ENCODE measurements around the gene AKR1C8.
A peak's percentile ranks its signal among the peaks of the same experiment; 100 is the strongest.
"Not testable (repeated sequence)": the region's sequence is repeated elsewhere in the genome, so short reads cannot be mapped to it uniquely, and the experiment has no call there.

AKR1C8 gene

DNA sequence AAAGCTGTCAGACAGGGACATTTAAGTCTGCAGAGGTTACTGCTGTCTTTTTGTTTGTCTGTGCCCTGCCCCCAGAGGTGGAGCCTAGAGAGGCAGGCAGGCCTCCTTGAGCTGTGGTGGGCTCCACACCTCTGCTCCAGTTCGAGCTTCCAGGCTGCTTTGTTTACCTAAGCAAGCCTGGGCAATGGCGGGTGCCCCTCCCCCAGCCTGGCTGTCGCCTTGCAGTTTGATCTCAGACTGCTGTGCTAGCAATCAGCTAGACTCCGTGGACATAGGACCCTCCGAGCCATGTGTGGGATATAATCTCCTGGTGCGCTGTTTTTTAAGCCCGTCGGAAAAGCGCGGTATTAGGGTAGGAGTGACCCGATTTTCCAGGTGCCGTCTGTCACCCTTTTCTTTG lies 4.4 kb downstream of the AKR1C8 start:
- in situ Hi-C loops (cut with MboI; ENCODE audit: low pct_unique_long_range_greater_than_20kb, low sequenced_read_pairs); DNase-seq: not testable (repeated sequence)

- DNase-seq; in situ Hi-C loops (cut with MboI; ENCODE audit: low pct_unique_long_range_greater_than_20kb, low sequenced_read_pairs): not testable (repeated sequence)
Measured at GRCh38 chr10:5175581-5175980, 9.4 kb downstream of the AKR1C8 start.

- DNase-seq: no peak
- in situ Hi-C loops (cut with MboI; ENCODE audit: low pct_unique_long_range_greater_than_20kb, low sequenced_read_pairs): no loop called here
Measured at GRCh38 chr10:5168897-5169420, 16.0 kb downstream of the AKR1C8 start.

DNA sequence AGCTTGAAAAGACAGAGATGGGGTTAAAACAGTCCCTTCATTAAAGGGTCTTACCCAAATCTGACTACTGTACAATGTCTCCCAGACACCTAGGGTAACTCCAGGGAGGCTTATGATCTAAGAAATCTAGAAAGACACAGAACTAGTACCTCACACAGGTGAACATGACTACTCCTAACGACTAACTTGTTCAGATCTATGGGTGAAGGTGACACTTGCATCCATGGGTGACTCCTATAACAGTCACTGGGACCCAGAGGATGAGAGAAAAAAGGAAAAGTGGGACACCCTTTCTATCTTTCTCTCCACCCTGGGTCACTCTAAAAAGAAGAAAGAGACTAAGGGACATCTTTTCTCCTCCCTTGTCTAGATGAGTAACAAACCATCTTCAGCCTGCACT lies 19.2 kb downstream of the AKR1C8 start:
- DNase-seq: peak; percentile 15
- in situ Hi-C loops (cut with MboI; ENCODE audit: low pct_unique_long_range_greater_than_20kb, low sequenced_read_pairs): no loop called here

DNA sequence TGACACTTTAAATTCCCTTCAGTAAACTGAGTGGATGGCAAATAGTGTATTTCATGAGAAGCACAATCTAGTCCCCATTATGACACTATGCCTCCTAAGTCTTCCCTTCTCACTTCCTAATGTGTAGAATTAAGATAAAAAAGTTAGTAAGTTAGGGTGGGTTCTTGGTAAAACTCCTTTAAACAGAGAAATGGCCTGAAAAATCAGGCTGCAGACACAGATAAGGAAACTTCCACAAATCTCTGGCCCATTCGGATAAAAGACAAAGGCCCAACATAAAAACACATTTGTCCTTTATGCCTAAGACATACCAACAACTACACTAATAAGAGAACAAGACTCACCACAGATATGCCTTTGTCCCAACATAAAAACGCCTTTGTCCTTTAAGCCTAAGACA lies 21.5 kb downstream of the AKR1C8 start:
- no peak for DNase-seq
- in situ Hi-C loops (cut with MboI; ENCODE audit: low pct_unique_long_range_greater_than_20kb, low sequenced_read_pairs): no loop called here

- DNase-seq: no peak
- in situ Hi-C loops (cut with MboI; ENCODE audit: low pct_unique_long_range_greater_than_20kb, low sequenced_read_pairs): no loop called here
Measured at GRCh38 chr10:5159126-5159525, 25.8 kb downstream of the AKR1C8 start.

GRCh38 chr10:5157501-5157900 lies 27.4 kb downstream of the AKR1C8 start:
- DNase-seq: no peak
- in situ Hi-C loops (cut with MboI; ENCODE audit: low pct_unique_long_range_greater_than_20kb, low sequenced_read_pairs): no loop called here

GRCh38 chr10:5155951-5156350 lies 29.0 kb downstream of the AKR1C8 start:
- in situ Hi-C loops (cut with MboI; ENCODE audit: low pct_unique_long_range_greater_than_20kb, low sequenced_read_pairs): no loop called here
- no peak for DNase-seq

- DNase-seq: no peak
Measured at GRCh38 chr10:5151076-5151475, 33.9 kb downstream of the AKR1C8 start.

DNA sequence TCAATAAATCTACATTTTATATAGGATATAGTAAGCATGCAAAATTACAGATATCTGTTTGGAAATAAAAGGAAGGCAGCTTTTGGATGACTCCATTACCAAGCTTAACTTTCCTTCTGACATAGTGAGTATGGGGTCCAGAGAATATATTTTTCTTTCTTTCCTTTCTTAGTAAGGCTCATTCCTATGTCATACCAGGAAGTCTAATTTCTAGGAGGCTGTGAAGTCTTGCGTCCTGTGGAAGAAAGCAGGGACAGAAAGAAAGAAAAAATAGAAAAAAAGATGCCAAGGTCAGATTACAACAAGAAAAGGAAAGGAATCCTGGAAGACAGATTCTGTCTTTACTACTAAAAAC lies 36.3 kb downstream of the AKR1C8 start:
- no peak for DNase-seq
- in situ Hi-C loops (cut with MboI; ENCODE audit: low pct_unique_long_range_greater_than_20kb, low sequenced_read_pairs): no loop called here

More at GRCh38 chr10:5151076-5151475, 33.9 kb downstream of the AKR1C8 start:
- in situ Hi-C loops (cut with MboI; ENCODE audit: low pct_unique_long_range_greater_than_20kb, low sequenced_read_pairs): no loop called here

DNA sequence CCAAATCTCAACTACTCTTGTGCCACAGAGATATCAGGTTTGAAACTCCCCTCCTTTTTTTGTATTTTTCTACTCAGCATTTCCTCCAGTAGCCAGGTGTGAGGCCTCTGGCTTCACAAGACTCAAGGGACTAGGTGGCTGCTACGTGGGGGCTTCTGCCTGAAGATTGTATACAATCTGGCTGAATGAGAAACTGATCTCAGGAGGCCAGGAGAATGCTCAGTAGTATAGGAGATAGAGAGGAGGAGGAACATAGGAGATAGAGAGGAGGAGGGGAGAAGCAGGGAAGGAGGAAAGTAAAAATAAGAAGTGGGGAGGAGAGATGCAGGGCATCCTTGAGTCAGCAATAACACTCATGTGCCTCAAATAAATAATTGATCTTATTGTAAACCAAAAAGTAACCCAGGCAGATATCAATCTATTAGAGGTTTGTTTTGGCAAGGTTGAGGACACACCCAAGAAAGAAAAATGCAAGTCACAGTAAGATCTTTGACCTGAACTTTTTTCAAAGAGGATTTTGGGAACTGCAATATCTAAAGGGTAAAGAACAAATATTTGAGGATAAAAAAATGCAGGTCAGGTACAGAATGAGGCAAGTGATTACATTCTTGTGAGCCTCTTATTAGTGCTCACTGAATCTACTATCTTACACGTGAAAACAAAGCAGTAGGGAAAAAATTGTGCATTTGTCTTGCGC lies 36.8 kb downstream of the AKR1C8 start:
- in situ Hi-C loops (cut with MboI; ENCODE audit: low pct_unique_long_range_greater_than_20kb, low sequenced_read_pairs): no loop called here
- no peak for DNase-seq

- no peak for DNase-seq
- in situ Hi-C loops (cut with MboI; ENCODE audit: low pct_unique_long_range_greater_than_20kb, low sequenced_read_pairs): no loop called here
Measured at GRCh38 chr10:5147255-5147980, 37.5 kb downstream of the AKR1C8 start.

DNA sequence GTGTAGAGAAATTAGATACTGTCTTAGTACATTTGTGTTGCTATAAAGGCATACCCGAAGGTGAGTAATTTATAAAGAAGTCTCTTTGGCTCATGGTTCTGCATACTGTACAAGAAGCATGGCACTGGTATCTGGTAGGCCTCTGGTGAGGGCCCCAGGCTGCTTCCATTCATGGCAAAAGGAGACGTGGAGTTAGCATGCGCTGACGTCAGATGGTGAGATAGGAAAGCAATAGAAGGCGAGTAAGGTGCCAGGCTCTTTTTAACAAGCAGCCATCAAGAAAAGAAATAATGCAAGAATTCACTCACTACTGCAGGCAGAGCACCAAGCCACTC lies 38.1 kb downstream of the AKR1C8 start:
- in situ Hi-C loops (cut with MboI; ENCODE audit: low pct_unique_long_range_greater_than_20kb, low sequenced_read_pairs): no loop called here
- no peak for DNase-seq

GRCh38 chr10:5143137-5143536 lies 41.8 kb downstream of the AKR1C8 start:
- no peak for DNase-seq
- in situ Hi-C loops (cut with MboI; ENCODE audit: low pct_unique_long_range_greater_than_20kb, low sequenced_read_pairs): no loop called here

GRCh38 chr10:5142199-5142598 lies 42.8 kb downstream of the AKR1C8 start:
- in situ Hi-C loops (cut with MboI; ENCODE audit: low pct_unique_long_range_greater_than_20kb, low sequenced_read_pairs): no loop called here
- DNase-seq: no peak

DNA sequence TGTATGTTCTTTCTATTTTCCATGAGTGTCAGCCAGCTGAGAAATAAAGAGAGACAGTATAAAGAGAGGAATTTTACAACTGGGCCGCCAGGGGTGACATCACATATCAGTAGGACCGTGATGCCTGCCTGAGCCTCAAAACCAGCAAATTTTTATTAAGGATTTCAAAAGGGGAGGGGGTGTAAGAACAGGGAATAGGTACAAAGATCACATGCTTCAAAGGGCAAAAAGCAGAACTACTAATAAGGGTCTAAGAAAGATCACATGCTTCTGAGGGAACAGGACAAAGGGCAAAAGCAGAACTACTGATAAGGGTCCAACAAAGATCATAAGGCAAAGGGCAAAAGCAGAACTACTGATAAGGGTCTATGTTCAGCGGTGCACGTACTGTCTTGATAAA lies 47.3 kb downstream of the AKR1C8 start:
- DNase-seq: peak; percentile 2
- in situ Hi-C loops (cut with MboI; ENCODE audit: low pct_unique_long_range_greater_than_20kb, low sequenced_read_pairs): not testable (repeated sequence)

- in situ Hi-C loops (cut with MboI; ENCODE audit: low pct_unique_long_range_greater_than_20kb, low sequenced_read_pairs): no loop called here
- DNase-seq: no peak
Measured at GRCh38 chr10:5136468-5137087, 48.4 kb downstream of the AKR1C8 start.

GRCh38 chr10:5135581-5135980 lies 49.4 kb downstream of the AKR1C8 start:
- in situ Hi-C loops (cut with MboI; ENCODE audit: low pct_unique_long_range_greater_than_20kb, low sequenced_read_pairs): no loop called here

GRCh38 chr10:5125315-5126044 lies 59.5 kb downstream of the AKR1C8 start:
- in situ Hi-C loops (cut with MboI; ENCODE audit: low pct_unique_long_range_greater_than_20kb, low sequenced_read_pairs): no loop called here
- DNase-seq: no peak

More at GRCh38 chr10:5135581-5135980, 49.4 kb downstream of the AKR1C8 start:
- no peak for DNase-seq

- in situ Hi-C loops (cut with MboI; ENCODE audit: low pct_unique_long_range_greater_than_20kb, low sequenced_read_pairs): no loop called here
- no peak for DNase-seq
Measured at GRCh38 chr10:5123886-5124285, 61.1 kb downstream of the AKR1C8 start.
